NT2/D1 (cell line): ENCODE data around the gene BCAM.

Source experiments
- SUZ12 ChIP-seq: IDR thresholded peaks from 2 replicates; pipeline ENCODE4 v1.6.1; 2011; ENCODE audit not compliant: insufficient read length, insufficient read depth; ENCODE audit errors: extremely low read depth
- YY1 ChIP-seq: IDR thresholded peaks from 2 replicates; pipeline ENCODE4 v1.6.1; 2011; ENCODE audit not compliant: insufficient read length, insufficient read depth

DNA sequence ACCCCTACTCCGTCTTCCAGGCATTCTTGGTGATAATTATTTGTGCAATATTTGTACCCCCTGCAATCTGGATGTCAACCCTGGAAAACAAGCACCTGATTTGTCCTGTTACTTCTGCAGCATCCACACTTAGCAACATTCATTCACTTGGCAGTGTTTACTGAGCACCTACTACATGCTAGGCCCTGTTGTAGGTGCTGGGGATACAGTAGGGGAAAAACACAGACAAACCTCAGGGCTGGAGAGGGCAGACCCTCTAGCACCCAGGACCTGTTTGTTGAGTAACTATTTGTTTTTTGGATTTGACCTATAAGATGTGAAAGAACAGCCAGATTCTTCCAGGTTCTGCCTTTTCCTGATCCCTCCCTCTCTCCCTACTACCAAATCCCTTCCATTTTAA is 46.7 kb downstream of the BCAM start:
- TF ChIP-seq YY1: no peak
- TF ChIP-seq SUZ12: no peak
